Activated CD4-positive, CD25-positive, alpha-beta regulatory T cell (primary cell): ENCODE data around the gene PLEKHG4B.
"Not testable (repeated sequence)": the region's sequence is repeated elsewhere in the genome, so short reads cannot be mapped to it uniquely, and the experiment has no call there.

Experiments used
- DNase-seq, 4 experiments: peaks; one replicate each; lab custom pipeline; 2025; lab: John Stamatoyannopoulos, UW

Gene PLEKHG4B

GRCh38 chr5:155651-156410 lies 63.9 kb downstream of the PLEKHG4B start:
- DNase-seq, result no peak

GRCh38 chr5:156411-157072 lies 64.6 kb downstream of the PLEKHG4B start:
- DNase-seq, result no peak

GRCh38 chr5:157126-157715 lies 65.3 kb downstream of the PLEKHG4B start:
- DNase-seq, result no peak

- no peak for DNase-seq
Observed at GRCh38 chr5:157801-158200, 65.8 kb downstream of the PLEKHG4B start.

- DNase-seq, result no peak
Observed at GRCh38 chr5:158807-159447, 67.0 kb downstream of the PLEKHG4B start.

- no peak for DNase-seq
Observed at GRCh38 chr5:159448-160172, 67.6 kb downstream of the PLEKHG4B start.

GRCh38 chr5:160173-160510 lies 68.2 kb downstream of the PLEKHG4B start:
- no peak for DNase-seq

GRCh38 chr5:160921-161802 lies 69.2 kb downstream of the PLEKHG4B start:
- DNase-seq, result no peak

- no peak for DNase-seq
Observed at GRCh38 chr5:161803-162110, 69.8 kb downstream of the PLEKHG4B start.

GRCh38 chr5:162190-162564 lies 70.2 kb downstream of the PLEKHG4B start:
- DNase-seq, result no peak

- no peak for DNase-seq
Observed at GRCh38 chr5:162565-163337, 70.8 kb downstream of the PLEKHG4B start.

- DNase-seq, result no peak
Observed at GRCh38 chr5:163338-163620, 71.3 kb downstream of the PLEKHG4B start.

- DNase-seq, result no peak
Observed at GRCh38 chr5:163841-164240, 71.9 kb downstream of the PLEKHG4B start.

GRCh38 chr5:164244-164643 lies 72.3 kb downstream of the PLEKHG4B start:
- DNase-seq, result no peak

GRCh38 chr5:164783-165182 lies 72.8 kb downstream of the PLEKHG4B start:
- DNase-seq, result not testable (repeated sequence)

GRCh38 chr5:166441-167372 lies 74.7 kb downstream of the PLEKHG4B start:
- no peak for DNase-seq

- DNase-seq, result no peak
Observed at GRCh38 chr5:167511-167910, 75.5 kb downstream of the PLEKHG4B start.

GRCh38 chr5:167982-168660 lies 76.2 kb downstream of the PLEKHG4B start:
- DNase-seq, result no peak

GRCh38 chr5:169071-169727 lies 77.2 kb downstream of the PLEKHG4B start:
- DNase-seq, result no peak
